ENCODE results near the gene PIGK. TPM values are rescaled to one million over a fixed set of nuclear protein-coding genes. Genes with fewer than 3 reads are reported as not detected.

PIGK gene
- total and polyA plus RNA-seq, 10 of the 15 experiments (the other 5 are each of a cell fraction or from before 2014, with no cell fraction given): 9.1 to 27.4 (median 16.9) TPM

DNA sequence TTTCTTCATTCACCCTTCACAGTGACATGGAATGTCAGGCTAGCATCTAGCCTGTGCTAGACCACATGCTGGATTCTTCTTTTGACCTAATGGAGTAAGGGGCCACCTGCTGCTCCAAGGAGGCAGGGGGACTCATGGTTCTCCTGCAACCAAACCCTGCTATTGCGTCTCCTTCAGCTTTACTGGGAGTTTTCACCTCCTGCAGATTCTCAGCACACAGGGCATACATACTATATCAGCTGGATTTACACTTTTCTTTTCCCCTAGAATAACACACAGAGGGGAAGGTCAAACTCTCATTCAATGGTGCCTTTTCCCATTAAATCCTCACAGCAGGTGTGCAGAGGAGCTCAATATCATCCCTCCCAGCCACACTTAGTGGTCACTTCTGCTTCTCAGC, 46.0 kb upstream of the PIGK start:
- no peaks in the 10 kb centered on the region; the same call in 2 of the 3 replicates for H3K9me3 ChIP-seq (replicated peaks; ENCODE audit: control insufficient read depth, insufficient read depth, low read length)
- ChIA-PET POLR2A (no interaction called here), SMC1A (ENCODE audit: uncharacterized antibody, unreplicated experiment) (interaction anchor here (1.0 kb wide), 1 partner anchor 18 kb away, joined by 3 read pairs; no protein-coding TSS in a partner anchor), CTCF (no interaction called here), RAD21 (ENCODE audit: unreplicated experiment) (no interaction called here)
- no peak overlapping the region for H2AFZ ChIP-seq (ENCODE audit: control insufficient read depth, low read depth, low read length)
- H3K4me1 ChIP-seq (ENCODE audit: control insufficient read depth, insufficient read depth, low read length): no peaks in the 10 kb centered on the region
- H4K20me1 ChIP-seq (ENCODE audit: control insufficient read depth, insufficient read depth): no peaks in the 10 kb centered on the region
- H3K9ac ChIP-seq (ENCODE audit: control insufficient read depth, insufficient read depth, low read length): no peak overlapping the region
- in situ Hi-C loops (cut with MboI) (no loop called here), intact Hi-C loops (cut with micrococcal nuclease; ENCODE audit: unreplicated experiment) (no loop called here)
- no peak for DNase-seq (ENCODE audit: low read depth, low spot score)
- H3K4me2 ChIP-seq (ENCODE audit: control insufficient read depth, insufficient read depth): no peak overlapping the region
- H3K36me3 ChIP-seq (ENCODE audit: control insufficient read depth in 2 of 2, insufficient read depth in 2 of 2, low read length in 1 of 2): no peaks in the 10 kb centered on the region
- no peaks in the 10 kb centered on the region for H3K79me2 ChIP-seq (ENCODE audit: control insufficient read depth, insufficient read depth, low read length)
- no peak for FAIRE-seq
- BruUV-seq (replicated peaks): no TSS peak
- WGBS (ENCODE audit: insufficient coverage, insufficient replicate concordance, low lambda C conversion rate, missing lambda C conversion rate): 43% methylated on average over 1 of the region's 1 CpG
- H3K4me3 ChIP-seq: no peak overlapping the region
- no peaks in the 10 kb centered on the region for H3K27me3 ChIP-seq (replicated peaks in 1 of 2; ENCODE audit: control insufficient read depth in 2 of 2, insufficient read depth in 2 of 2, low read length in 1 of 2)
- no peak for ATAC-seq
- H3K27ac ChIP-seq (ENCODE audit: control insufficient read depth, insufficient read depth): no peak overlapping the region
- TF ChIP-seq YY1 (IDR thresholded peaks at IDR 0.05; ENCODE audit: low read depth, low read length) (no peak), SUPT20H (IDR thresholded peaks at IDR 0.05; ENCODE audit: borderline replicate concordance, control insufficient read depth, low read depth, low read length) (no peak), SIX5 (IDR thresholded peaks at IDR 0.05; ENCODE audit: low read depth, low read length, severe bottlenecking) (no peak), CBX5 (IDR thresholded peaks at IDR 0.05; ENCODE audit: low read depth) (no peak), SPI1 (IDR thresholded peaks at IDR 0.05; ENCODE audit: borderline replicate concordance, insufficient read depth, low read depth, low read length) (no peak), TCF7 (IDR thresholded peaks at IDR 0.05; ENCODE audit: borderline replicate concordance) (no peak)
- TF ChIP-seq, protein P1, sequence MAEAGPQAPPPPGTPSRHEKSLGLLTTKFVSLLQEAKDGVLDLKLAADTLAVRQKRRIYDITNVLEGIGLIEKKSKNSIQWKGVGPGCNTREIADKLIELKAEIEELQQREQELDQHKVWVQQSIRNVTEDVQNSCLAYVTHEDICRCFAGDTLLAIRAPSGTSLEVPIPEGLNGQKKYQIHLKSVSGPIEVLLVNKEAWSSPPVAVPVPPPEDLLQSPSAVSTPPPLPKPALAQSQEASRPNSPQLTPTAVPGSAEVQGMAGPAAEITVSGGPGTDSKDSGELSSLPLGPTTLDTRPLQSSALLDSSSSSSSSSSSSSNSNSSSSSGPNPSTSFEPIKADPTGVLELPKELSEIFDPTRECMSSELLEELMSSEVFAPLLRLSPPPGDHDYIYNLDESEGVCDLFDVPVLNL (IDR thresholded peaks at IDR 0.05; ENCODE audit: low read depth, low read length): no peak
- TF ChIP-seq, protein P2, sequence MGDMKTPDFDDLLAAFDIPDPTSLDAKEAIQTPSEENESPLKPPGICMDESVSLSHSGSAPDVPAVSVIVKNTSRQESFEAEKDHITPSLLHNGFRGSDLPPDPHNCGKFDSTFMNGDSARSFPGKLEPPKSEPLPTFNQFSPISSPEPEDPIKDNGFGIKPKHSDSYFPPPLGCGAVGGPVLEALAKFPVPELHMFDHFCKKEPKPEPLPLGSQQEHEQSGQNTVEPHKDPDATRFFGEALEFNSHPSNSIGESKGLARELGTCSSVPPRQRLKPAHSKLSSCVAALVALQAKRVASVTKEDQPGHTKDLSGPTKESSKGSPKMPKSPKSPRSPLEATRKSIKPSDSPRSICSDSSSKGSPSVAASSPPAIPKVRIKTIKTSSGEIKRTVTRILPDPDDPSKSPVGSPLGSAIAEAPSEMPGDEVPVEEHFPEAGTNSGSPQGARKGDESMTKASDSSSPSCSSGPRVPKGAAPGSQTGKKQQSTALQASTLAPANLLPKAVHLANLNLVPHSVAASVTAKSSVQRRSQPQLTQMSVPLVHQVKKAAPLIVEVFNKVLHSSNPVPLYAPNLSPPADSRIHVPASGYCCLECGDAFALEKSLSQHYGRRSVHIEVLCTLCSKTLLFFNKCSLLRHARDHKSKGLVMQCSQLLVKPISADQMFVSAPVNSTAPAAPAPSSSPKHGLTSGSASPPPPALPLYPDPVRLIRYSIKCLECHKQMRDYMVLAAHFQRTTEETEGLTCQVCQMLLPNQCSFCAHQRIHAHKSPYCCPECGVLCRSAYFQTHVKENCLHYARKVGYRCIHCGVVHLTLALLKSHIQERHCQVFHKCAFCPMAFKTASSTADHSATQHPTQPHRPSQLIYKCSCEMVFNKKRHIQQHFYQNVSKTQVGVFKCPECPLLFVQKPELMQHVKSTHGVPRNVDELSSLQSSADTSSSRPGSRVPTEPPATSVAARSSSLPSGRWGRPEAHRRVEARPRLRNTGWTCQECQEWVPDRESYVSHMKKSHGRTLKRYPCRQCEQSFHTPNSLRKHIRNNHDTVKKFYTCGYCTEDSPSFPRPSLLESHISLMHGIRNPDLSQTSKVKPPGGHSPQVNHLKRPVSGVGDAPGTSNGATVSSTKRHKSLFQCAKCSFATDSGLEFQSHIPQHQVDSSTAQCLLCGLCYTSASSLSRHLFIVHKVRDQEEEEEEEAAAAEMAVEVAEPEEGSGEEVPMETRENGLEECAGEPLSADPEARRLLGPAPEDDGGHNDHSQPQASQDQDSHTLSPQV (IDR thresholded peaks at IDR 0.05): no peak
- TF ChIP-seq, protein P3, sequence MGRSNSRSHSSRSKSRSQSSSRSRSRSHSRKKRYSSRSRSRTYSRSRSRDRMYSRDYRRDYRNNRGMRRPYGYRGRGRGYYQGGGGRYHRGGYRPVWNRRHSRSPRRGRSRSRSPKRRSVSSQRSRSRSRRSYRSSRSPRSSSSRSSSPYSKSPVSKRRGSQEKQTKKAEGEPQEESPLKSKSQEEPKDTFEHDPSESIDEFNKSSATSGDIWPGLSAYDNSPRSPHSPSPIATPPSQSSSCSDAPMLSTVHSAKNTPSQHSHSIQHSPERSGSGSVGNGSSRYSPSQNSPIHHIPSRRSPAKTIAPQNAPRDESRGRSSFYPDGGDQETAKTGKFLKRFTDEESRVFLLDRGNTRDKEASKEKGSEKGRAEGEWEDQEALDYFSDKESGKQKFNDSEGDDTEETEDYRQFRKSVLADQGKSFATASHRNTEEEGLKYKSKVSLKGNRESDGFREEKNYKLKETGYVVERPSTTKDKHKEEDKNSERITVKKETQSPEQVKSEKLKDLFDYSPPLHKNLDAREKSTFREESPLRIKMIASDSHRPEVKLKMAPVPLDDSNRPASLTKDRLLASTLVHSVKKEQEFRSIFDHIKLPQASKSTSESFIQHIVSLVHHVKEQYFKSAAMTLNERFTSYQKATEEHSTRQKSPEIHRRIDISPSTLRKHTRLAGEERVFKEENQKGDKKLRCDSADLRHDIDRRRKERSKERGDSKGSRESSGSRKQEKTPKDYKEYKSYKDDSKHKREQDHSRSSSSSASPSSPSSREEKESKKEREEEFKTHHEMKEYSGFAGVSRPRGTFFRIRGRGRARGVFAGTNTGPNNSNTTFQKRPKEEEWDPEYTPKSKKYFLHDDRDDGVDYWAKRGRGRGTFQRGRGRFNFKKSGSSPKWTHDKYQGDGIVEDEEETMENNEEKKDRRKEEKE (IDR thresholded peaks at IDR 0.05): no peak
- TF ChIP-seq, protein P4, sequence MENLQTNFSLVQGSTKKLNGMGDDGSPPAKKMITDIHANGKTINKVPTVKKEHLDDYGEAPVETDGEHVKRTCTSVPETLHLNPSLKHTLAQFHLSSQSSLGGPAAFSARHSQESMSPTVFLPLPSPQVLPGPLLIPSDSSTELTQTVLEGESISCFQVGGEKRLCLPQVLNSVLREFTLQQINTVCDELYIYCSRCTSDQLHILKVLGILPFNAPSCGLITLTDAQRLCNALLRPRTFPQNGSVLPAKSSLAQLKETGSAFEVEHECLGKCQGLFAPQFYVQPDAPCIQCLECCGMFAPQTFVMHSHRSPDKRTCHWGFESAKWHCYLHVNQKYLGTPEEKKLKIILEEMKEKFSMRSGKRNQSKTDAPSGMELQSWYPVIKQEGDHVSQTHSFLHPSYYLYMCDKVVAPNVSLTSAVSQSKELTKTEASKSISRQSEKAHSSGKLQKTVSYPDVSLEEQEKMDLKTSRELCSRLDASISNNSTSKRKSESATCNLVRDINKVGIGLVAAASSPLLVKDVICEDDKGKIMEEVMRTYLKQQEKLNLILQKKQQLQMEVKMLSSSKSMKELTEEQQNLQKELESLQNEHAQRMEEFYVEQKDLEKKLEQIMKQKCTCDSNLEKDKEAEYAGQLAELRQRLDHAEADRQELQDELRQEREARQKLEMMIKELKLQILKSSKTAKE (IDR thresholded peaks at IDR 0.05; ENCODE audit: low read depth, poor library complexity, severe bottlenecking): no peak
- TF ChIP-seq, protein P5, sequence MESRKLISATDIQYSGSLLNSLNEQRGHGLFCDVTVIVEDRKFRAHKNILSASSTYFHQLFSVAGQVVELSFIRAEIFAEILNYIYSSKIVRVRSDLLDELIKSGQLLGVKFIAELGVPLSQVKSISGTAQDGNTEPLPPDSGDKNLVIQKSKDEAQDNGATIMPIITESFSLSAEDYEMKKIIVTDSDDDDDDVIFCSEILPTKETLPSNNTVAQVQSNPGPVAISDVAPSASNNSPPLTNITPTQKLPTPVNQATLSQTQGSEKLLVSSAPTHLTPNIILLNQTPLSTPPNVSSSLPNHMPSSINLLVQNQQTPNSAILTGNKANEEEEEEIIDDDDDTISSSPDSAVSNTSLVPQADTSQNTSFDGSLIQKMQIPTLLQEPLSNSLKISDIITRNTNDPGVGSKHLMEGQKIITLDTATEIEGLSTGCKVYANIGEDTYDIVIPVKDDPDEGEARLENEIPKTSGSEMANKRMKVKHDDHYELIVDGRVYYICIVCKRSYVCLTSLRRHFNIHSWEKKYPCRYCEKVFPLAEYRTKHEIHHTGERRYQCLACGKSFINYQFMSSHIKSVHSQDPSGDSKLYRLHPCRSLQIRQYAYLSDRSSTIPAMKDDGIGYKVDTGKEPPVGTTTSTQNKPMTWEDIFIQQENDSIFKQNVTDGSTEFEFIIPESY (IDR thresholded peaks at IDR 0.05): no peak

Measured in GM12878 (cell line).